ENCODE results near the gene PARK7.
"Not testable (repeated sequence)": the region's sequence is repeated elsewhere in the genome, so short reads cannot be mapped to it uniquely, and the experiment has no call there.

DNA sequence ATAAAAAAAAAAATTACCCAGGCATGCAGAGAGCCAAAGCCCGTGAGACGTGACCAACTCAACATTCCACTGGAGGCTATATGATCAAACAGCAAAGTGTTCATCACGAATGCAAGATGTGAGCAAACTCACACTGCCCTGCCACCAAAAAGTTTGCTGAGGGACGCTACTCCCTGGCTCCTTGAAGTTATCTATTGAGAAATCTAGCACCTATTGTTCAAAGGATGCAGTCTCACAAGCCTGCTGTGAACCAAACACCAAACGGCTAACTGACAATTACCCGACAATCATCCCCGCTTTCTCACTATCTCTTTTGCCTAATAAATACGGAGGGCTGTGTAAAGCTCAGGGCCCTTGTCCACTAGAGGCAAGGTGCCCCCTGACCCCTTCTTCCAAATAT is 34.5 kb upstream of the PARK7 start:
- TF ChIP-seq, protein P1, sequence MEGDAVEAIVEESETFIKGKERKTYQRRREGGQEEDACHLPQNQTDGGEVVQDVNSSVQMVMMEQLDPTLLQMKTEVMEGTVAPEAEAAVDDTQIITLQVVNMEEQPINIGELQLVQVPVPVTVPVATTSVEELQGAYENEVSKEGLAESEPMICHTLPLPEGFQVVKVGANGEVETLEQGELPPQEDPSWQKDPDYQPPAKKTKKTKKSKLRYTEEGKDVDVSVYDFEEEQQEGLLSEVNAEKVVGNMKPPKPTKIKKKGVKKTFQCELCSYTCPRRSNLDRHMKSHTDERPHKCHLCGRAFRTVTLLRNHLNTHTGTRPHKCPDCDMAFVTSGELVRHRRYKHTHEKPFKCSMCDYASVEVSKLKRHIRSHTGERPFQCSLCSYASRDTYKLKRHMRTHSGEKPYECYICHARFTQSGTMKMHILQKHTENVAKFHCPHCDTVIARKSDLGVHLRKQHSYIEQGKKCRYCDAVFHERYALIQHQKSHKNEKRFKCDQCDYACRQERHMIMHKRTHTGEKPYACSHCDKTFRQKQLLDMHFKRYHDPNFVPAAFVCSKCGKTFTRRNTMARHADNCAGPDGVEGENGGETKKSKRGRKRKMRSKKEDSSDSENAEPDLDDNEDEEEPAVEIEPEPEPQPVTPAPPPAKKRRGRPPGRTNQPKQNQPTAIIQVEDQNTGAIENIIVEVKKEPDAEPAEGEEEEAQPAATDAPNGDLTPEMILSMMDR (IDR thresholded peaks at IDR 0.05; ENCODE audit: low read length): not testable (repeated sequence)
- not testable (repeated sequence) for TF ChIP-seq EZH2 (IDR thresholded peaks at IDR 0.05; ENCODE audit: borderline replicate concordance, low read length)
